ENCODE results near the gene TRAPPC13.
"Not testable (repeated sequence)": the region's sequence is repeated elsewhere in the genome, so short reads cannot be mapped to it uniquely, and the experiment has no call there.

The TRAPPC13 gene

GRCh38 chr5:65624571-65625555, at the start of gene TRAPPC13, which contains the start of gene SHLD3:
Gene TRAPPC13 (plus strand): TSS chr5:65625027. CDS start chr5:65625061, 34 bp downstream.
Gene SHLD3 (plus strand): TSS chr5:65625027. CDS start chr5:65629588, 4,561 bp downstream.
- DNase-seq = peak; percentile 75

- no peak for DNase-seq
Observed at GRCh38 chr5:65577141-65577540, 47.7 kb upstream of the TRAPPC13 start.

- DNase-seq = no peak
Observed at GRCh38 chr5:65588694-65589093, 36.1 kb upstream of the TRAPPC13 start.

- not testable (repeated sequence) for DNase-seq
Observed at GRCh38 chr5:65601761-65602160, 23.1 kb upstream of the TRAPPC13 start.

- no peak for DNase-seq
Observed at GRCh38 chr5:65611524-65611923, 13.3 kb upstream of the TRAPPC13 start.

- no peak for DNase-seq
Observed at GRCh38 chr5:65612298-65612907, 12.4 kb upstream of the TRAPPC13 start.

GRCh38 chr5:65620021-65620420, 4.8 kb upstream of the TRAPPC13 start:
- no peak for DNase-seq

- DNase-seq = not testable (repeated sequence)
Observed at GRCh38 chr5:65621961-65622360, 2.9 kb upstream of the TRAPPC13 start.

- no peak for DNase-seq
Observed at GRCh38 chr5:65623482-65623881, 1.3 kb upstream of the TRAPPC13 start.

GRCh38 chr5:65624025-65624570, 729 bp upstream of the TRAPPC13 start, which contains the start of gene TRIM23:
Gene TRIM23 (minus strand): TSS chr5:65624333. CDS start chr5:65624274, 59 bp downstream.
- DNase-seq = peak; percentile 88

GRCh38 chr5:65625743-65626142, 916 bp downstream of the TRAPPC13 start:
- DNase-seq = no peak

GRCh38 chr5:65630981-65631380, 6.2 kb downstream of the TRAPPC13 start:
- no peak for DNase-seq

GRCh38 chr5:65640240-65640639, 15.4 kb downstream of the TRAPPC13 start:
- DNase-seq = no peak

GRCh38 chr5:65646938-65647337, 22.1 kb downstream of the TRAPPC13 start:
- DNase-seq = no peak

GRCh38 chr5:65647941-65648340, 23.1 kb downstream of the TRAPPC13 start:
- no peak for DNase-seq

GRCh38 chr5:65651144-65651543, 26.3 kb downstream of the TRAPPC13 start:
- DNase-seq = no peak

GRCh38 chr5:65654713-65655112, 29.9 kb downstream of the TRAPPC13 start:
- DNase-seq = no peak

GRCh38 chr5:65663804-65664521, 39.1 kb downstream of the TRAPPC13 start:
- DNase-seq = no peak

GRCh38 chr5:65668696-65669095, 43.9 kb downstream of the TRAPPC13 start:
- no peak for DNase-seq

- DNase-seq = no peak
Observed at GRCh38 chr5:65672796-65673195, 48.0 kb downstream of the TRAPPC13 start.

GRCh38 chr5:65674749-65675148, 49.9 kb downstream of the TRAPPC13 start:
- DNase-seq = no peak

- DNase-seq = not testable (repeated sequence)
Observed at GRCh38 chr5:65676056-65676455, 51.2 kb downstream of the TRAPPC13 start.

GRCh38 chr5:65682148-65682547, 57.3 kb downstream of the TRAPPC13 start:
- no peak for DNase-seq

Data from activated CD4-positive, alpha-beta T cell treated with anti-CD3 and anti-CD28 coated beads, Interleukin-2, amount 50 U/mL, for 1 hour (primary cell).